Body of pancreas (tissue), 4 donors: ENCODE results near the gene UBE2J1.

ENCODE experiments used
- CTCF ChIP-seq, 7 experiments: fragments of 450-650 bp in 4 of 7; fragments of 200-600 bp in 3 of 7; sonication (generic) in 3 of 7; IDR thresholded peaks; one replicate each; pipeline ENCODE4 v1.5.1; 2016 to 2019; ENCODE audit warnings: antibody characterized with exemption in 7 of 7
- POLR2A ChIP-seq, 3 donors: fragments of 450-650 bp; IDR thresholded peaks; one replicate each; pipeline ENCODE4 v1.6.1; 2016; ENCODE audit warnings: antibody characterized with exemption in 3 of 3, mild to moderate bottlenecking in 2 of 3

GRCh38 chr6:89321131-89321970 lies 31.2 kb downstream of the UBE2J1 start:
- TF ChIP-seq CTCF (IDR thresholded peaks at IDR 0.05), result no peak
- TF ChIP-seq POLR2A (IDR thresholded peaks at IDR 0.05), result no peak
